GM15510 (cell line): Measurements from ENCODE around the gene AURKB.

Experiments used
- POLR2A ChIP-seq: IDR thresholded peaks from 3 replicates; pipeline ENCODE4 v1.6.1; 2011; ENCODE audit warnings: borderline replicate concordance; ENCODE audit not compliant: insufficient read length; ENCODE audit errors: extremely low read depth

AURKB gene

GRCh38 chr17:8212312-8213180 is 2.2 kb upstream of the AURKB start:
- TF ChIP-seq POLR2A, result no peak

- TF ChIP-seq POLR2A, result no peak
Observed at GRCh38 chr17:8210761-8211458, 535 bp upstream of the AURKB start.

GRCh38 chr17:8206536-8206935 is 3.8 kb downstream of the AURKB start:
- TF ChIP-seq POLR2A, result no peak

GRCh38 chr17:8204761-8205555 is 5.4 kb downstream of the AURKB start:
- peak; percentile 27 for TF ChIP-seq POLR2A

DNA sequence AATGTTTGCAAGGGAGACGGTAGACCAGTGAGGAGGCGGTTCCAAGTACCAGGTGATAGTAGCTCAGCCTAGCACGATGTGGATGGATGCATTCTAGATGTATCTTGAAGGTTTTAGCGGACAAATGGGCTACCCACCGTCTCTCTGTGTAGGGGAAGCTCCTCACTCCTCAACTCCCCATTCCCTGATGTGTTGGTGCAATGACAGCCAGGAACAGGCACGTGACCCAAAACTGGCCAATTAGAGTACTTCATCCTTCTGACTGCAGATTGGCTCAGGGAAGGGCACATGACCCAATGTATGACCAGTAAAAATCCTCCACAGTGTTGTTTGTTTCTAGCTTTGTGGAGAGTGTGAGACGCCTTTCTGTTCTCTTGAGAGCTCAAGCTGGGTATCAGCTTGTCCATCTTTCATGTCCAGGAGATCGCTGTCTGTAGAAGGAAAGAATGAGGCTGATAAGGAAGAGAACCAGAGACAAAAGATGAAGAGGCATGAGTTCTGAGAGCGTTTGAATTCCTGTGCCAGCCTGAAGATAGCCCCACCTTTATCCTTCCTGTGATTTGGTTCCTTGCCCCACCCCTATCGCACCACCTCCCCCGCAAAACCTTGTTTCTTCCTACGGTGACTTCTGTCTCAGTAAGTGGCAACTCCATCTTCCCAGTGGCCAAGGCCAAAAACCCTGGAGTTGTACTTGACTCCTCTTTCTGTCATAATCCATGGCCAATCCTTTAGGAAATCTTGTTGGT is 18.1 kb downstream of the AURKB start:
- TF ChIP-seq POLR2A, result peak; percentile 57

- TF ChIP-seq POLR2A, result no peak
Observed at GRCh38 chr17:8190506-8190905, 19.9 kb downstream of the AURKB start.

DNA sequence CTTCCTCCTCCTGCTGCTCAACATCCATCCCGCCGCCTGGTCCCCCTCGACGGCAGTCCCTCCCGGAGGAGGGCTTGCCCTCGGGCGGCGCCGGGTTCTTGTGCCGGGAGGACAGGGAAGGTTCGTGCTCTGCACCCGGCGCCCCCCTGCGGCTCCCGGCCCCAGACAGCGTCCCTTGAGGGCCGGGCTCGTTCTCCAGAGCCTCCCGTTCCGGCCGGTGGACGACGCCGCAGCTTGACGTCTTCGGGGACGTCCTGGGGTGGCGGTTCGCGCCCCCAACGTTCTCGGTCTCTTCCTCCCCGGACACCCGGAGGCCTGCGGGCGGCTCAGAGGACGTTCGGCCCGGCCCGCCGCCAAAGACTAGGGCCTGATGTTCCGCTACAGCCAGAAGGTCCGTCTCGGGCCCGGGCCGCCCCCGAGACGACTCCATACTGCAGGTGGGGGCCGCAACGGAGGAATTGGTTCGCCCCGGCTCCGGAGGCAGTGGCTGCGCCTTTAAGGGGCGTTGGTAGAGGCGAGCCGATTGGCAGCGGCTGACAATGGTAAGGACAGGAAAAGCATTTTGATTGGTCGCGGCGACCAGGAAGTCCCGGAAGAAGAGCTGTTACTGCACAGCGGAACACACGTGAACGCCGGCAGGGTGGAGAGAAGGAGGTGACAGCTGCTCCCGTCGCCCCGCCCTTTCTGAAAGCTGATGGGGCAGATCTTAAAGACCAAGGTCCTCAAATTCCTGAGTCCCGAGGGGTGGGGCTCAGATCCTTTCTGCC is 20.5 kb downstream of the AURKB start, which contains the start of gene BORCS6:
Gene BORCS6, minus strand, starts transcription at position 470 of the 767 bp plus-strand sequence. Its CDS starts 40 bp downstream, at position 430.
- peak; percentile 74 for TF ChIP-seq POLR2A

- TF ChIP-seq POLR2A, result no peak
Observed at GRCh38 chr17:8189041-8189710, 21.2 kb downstream of the AURKB start.

DNA sequence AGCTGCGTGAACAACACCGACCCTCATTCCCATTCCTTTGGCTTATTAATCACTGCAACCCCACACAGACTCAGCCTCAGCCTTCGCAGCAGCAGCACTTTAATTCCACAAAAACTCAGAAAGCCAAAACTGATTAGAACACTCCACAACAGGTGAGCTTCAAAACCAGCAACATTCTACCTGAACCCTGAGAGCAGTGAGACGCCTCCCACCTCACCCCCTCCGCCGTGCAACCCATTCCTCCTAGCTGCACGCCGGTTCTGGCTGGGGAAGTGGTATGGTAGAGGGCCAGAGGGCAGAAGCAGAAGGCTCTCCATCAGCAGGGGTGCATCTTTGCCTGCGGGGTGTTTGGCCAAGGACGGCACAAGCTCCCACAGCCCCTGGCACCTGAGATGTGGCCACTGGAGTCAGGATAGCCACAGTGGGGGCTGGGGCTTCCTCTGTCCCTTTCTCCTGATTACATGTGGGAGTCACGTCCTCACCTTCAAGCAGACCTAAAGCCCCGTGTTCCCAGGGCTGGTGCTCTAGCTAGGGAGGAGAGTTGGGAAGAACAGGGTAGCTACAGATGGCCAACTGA is 22.0 kb downstream of the AURKB start:
- no peak for TF ChIP-seq POLR2A

- TF ChIP-seq POLR2A, result peak; percentile 19
Observed at GRCh38 chr17:8187517-8188262, 22.7 kb downstream of the AURKB start.

GRCh38 chr17:8186787-8187516 is 23.4 kb downstream of the AURKB start:
- TF ChIP-seq POLR2A, result no peak
